GM21717 (cell line): ENCODE data around the gene KRT74.

Experiments
- ATAC-seq: cut with Tn5 transposase; IDR thresholded peaks from one replicate; pipeline ENCODE4 v1.9.1; 2021; ENCODE audit warnings: mild to moderate bottlenecking, moderate library complexity; ENCODE audit not compliant: unreplicated experiment

The KRT74 gene

DNA sequence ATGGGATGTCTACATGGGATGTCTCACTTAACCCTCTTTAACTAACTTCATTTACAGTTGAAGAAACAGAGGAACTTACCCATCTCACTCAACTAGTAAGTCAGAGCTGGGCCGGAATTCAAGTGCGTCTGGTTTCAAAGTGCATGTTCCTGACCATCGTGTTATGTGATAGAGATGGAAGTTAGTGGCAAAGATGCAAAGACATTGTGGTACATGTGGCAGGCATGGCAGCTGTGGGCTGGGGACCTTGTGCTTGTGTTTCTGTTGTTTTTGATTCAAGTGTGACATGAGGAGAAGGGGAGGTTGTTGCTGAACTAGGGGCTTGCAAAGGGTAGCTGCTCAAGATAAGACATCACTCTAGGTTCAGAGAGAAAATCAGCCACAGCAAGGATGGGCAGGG lies 2.3 kb upstream of the KRT74 start:
- ATAC-seq, result no peak

DNA sequence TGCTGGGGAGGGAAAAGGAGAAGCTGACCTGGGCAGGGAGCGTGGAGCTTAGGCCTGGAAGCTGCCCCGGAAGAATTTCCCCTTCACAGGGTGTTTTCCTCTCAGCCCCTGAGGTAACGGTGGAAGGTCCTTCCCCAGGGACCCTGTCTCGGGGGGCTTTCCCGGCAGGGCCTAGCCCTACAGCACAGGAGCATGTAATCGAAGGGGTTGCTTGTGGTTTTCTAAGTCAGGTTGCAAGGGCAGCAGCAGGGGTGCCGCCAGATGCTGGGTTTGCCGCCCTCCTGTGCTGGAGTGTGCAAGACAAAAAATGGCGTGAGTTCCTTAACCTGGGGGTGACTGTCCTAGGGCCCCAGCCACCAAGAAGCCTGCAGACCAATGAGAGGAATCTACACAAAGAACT lies 1.6 kb upstream of the KRT74 start:
- no peak for ATAC-seq

DNA sequence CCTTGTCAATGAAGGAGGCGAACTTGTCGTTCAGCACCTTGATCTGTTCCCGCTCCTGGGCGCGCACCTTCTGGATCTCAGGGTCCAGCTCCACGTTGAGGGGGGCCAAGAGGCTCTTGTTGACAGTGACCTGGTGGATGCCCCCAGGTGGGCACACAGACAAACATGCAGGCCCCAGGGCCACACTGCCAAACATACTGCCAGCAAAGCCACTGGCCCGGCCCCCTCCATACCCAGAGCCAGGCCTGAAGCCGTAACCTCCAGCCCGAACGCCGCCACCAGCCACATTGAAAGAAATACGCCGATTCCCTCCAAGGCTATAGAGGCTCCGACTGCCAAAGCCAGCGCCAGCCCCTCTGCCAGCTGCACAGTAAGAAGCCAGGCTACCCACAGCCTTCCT lies 337 bp downstream of the KRT74 start:
- no peak for ATAC-seq

DNA sequence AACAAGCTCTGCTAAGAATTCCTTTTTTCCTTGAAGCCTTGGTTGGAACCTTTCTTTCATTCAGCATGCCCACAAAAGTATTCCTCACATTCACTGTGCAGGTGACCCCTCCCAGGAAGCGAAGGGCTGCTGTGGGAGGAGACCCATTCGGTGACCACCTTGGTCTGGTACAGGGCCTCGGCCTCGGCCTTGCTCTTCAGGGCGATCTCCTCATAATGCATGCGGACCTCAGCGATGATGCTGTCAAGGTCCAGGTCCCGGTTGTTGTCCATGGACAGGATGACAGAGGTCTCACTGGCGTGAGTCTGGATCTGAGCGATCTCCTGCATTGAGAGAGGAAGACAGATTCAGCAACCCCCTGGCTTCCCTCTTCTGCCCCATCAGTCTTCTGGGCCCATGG lies 3.1 kb downstream of the KRT74 start:
- ATAC-seq, result no peak

DNA sequence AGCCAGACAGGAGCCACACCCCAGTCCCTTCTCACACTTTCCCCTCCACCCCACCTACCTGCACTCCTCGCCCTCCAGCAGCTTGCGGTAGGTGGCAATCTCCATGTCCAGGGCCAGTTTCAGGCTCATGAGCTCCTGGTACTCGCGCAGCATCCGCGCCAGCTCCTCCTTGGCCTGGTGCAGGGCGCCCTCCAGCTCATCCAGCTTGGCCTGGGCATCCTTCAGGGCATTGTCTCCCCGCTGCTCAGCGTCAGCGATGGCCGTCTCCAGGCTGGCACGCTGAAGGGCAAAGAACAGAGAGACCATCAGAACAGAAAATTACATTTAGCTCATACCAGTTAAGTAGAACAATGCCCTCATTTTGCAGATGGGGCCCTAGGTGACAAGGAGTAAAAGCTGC lies 5.5 kb downstream of the KRT74 start:
- ATAC-seq, result no peak

DNA sequence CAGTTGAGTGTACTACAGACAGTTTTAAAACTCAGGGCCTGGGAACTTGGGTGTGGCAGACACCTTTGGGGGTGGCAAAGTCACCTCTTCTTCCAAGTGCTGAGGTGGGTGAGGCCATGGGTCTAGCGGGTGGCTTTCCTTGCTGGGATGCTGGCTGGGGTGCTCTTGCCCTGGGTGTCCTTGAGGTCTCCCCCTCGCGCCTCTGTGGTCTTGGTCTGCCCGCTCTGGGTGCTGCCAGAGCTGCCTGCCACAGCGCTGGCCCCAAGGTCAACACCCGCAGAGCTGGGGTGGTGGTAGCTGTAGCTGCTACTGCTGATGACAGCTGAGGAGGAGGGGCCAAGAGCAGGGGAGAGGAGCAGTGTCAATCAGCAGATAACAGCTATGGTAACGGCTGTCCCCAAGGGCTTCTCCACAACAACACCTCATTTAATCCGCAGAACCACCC lies 6.8 kb downstream of the KRT74 start:
- no peak for ATAC-seq

DNA sequence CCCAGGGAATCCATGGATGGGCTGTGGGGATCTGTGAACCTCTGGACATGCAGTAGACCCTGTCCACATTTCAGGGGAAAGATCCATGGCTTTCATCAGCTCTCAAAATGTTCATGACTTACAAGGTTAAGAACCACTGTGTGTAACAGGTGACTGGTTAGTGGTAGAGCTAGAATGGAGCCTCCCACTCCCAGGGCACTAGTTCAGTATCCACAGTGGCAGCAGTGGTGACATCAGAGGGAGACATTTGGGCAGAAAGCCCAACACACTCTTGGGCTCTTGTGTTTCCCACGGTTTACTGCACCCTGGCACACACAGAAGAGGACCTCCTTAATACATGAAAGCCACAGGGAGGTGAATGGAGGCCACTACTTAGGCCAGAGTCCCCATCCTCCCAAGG lies 9.1 kb downstream of the KRT74 start:
- ATAC-seq, result no peak

DNA sequence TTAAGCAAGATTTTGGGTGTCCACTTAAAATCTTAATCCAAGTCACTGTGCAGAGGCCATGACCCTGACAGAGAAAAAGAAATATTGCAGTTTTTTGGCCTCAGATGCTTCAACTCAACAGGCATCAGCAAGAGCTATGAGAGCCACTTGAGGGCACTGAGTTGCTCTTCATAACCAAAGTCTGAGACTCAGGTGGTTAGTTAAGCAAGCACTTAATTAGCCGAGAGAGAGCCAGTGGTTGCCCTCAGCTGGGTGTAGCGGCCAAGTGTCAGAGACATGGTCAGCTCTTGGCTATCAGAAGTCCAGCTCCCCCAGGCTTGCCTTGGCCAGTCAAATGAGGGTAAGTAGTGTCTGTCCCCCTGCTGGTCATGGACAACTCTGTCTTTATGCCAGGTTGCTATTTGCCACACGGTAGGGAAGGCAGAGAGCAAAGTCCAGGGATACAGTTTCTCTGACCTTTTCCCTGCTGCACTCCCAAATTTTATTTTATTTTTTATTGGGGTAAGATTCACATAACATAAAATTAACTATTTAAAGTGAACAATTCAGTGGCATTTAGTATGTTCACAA lies 11.7 kb downstream of the KRT74 start:
- ATAC-seq, result no peak

DNA sequence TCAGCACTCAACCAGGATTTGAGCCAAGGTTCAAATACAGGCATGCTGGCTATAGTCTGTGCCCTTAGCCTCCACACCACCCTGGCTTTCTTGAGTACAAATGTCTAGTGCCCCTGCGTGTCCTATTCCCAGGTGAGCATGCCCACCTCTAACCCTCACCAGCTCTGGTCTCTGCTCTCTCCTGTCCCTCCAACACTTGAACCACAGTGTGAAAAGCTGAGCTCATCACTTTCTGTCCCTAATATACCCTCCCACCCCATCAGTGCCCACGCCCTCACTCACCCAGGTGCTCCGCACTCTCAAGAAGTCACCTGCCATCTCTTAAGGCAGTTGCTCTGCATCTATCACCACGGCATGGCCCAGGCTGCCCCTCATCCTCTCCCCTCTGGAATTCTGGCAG lies 13.7 kb downstream of the KRT74 start:
- ATAC-seq, result no peak

DNA sequence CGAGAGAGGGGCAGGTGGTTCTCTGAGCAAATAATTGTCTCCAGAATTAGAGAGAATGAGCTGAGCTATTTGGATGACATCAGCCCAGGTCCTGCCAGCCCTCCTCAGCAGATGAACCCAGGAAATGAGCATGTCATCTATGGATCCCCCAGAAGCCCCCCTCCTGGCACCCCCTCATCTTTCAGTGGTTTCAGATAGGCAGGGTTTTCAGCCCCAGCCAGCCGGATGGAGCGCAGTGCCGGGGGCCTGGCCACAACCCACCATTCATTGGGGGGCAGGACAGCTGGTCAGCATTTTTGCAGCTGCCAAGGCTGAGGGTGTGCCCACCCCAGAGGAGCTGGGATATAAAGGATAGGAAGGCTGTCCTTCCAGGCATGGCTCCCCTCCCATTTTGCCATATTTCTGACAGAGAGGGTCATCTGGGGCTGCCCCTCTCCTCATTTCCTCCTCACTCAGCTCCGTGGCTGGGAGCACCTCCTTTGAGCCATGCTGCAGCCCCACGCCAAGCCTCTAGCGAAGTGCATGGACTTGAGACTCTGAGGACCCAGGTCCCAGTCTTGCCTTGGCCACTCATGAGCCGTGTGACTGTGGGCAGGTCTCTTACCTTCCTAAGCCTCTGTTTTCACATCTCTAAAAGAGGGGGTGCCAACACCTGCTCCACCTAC lies 14.7 kb downstream of the KRT74 start:
- no peak for ATAC-seq

DNA sequence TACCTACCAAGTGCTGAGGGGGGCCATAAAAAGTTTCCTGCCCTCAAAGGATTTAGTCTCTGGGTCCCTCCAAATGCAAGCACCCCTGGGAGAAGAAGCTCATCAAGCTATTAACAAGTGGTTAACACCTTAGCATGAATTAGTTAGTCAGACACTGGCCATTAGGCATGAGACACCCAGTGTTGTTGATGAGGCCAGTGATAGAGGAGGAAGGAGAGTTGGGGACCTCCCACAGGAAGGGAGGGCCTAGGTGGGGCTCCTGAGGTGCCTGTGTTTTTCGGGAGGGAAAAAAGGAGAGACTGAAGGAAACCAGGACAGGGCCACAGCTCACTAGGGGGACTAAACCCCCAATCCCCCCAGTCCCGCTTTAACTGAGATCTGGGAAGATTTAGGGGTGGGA lies 16.2 kb downstream of the KRT74 start:
- no peak for ATAC-seq

DNA sequence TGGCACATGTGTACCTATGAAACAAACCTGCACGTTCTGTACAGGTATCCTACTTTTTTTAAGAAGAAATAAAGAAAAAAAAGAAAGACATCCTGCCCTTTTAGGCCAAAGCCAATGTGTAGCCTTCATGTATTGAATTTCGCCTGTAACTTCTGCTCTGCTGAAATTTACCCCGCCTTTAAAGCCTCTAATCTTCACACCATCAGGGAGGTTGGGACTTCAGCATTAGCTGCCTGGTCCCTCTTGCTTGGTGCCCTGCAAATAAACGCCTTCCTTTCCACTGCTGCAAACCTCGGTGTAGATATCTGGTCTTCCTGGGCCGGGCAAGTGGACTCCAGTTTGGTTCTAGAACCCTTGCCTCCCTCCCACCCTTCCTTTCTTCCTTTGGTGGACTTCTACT lies 18.1 kb downstream of the KRT74 start:
- no peak for ATAC-seq

DNA sequence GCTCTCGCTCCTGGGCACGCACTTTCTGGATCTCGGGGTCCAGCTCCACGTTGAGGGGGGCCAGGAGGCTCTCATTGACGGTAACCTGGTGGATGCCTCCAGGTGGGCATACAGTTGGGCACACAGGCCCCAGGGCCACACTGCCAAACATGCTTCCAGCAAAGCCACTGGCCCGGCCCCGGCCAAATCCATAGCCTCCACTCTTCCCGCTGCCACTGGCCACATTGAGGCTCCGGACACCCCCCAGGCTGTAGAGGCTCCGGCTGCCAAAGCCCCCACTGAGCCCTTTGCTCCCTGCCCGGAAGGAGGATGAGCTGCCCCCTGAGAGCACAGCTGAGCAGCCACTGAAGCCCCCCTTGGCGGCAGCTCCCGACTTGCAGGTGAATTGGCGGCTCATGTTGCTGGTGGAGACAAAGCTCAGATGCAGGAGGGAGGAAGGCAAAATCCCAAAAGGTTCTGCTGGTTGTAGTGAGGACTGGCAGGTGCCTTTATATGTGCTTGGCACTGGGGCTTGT lies 20.9 kb downstream of the KRT74 start, which contains the start of gene KRT71:
Gene KRT71 (minus strand): TSS at position 465 of the 515 bp plus-strand sequence. CDS start 68 bp downstream, at position 397.
- ATAC-seq, result no peak

DNA sequence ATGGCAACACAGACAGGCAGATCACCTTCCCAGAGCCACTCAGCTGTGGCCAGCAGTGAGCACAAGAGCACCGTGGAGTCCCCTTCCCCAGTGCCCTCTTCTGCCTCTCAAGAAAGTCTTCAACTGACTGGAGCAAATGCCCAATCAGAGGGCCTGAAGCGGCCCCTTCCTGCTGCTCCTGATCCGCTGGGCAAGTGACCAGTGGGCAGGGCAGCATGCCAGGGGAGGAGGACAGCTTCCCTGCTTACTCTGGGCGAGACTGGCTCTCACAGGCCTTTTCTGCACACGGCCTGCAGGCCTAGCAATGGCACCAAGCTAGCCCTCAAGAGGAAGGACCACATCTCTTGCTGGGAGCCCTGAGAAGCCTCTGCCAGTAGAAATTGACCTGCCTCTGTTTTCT lies 21.6 kb downstream of the KRT74 start:
- no peak for ATAC-seq

DNA sequence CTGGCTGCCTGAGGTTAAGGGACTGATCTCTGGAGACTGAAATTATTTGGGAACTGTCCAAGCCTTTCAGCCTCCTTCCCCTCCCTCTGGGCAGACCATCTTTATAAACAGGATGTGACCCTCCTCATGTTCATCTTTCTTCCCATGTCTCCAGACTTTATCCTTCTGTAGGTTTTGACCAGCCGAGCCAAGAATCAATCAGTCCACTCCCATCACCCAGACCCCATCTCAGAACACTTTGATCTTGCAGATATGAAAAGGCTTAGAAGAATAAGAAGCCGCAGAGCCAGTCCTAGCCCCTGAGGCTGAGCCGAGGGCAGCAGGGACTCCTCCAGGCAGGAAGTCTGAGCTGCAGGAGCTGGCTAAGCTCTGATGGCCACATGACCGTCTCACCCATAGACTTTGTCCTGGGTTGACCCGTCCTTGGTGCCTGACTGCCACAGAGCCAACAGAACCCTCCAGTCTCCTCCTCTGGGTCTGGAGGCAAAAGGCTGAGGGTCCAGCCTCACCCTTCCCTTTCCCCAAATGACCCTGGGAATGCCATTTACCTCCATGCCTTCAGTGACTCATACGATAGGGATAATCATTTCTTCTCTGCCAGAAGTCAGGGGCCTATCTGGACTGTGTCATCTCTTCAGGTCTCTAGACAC lies 22.3 kb downstream of the KRT74 start:
- ATAC-seq, result no peak

DNA sequence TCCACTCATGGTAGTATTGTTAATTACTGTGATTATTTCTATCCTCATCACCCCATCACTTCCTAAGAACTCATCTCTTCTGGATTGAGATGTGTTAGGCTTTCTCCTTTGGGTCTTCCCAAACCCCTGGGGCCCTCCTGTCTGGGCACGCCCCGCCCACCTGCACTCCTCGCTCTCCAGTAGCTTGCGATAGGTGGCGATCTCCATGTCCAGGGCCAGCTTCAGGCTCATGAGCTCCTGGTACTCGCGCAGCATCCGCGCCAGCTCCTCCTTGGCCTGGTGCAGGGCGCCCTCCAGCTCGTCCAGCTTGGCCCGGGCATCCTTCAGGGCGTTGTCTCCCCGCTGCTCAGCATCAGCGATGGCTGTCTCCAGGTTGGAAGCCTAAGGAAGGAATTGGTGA lies 27.5 kb downstream of the KRT74 start:
- ATAC-seq, result no peak

DNA sequence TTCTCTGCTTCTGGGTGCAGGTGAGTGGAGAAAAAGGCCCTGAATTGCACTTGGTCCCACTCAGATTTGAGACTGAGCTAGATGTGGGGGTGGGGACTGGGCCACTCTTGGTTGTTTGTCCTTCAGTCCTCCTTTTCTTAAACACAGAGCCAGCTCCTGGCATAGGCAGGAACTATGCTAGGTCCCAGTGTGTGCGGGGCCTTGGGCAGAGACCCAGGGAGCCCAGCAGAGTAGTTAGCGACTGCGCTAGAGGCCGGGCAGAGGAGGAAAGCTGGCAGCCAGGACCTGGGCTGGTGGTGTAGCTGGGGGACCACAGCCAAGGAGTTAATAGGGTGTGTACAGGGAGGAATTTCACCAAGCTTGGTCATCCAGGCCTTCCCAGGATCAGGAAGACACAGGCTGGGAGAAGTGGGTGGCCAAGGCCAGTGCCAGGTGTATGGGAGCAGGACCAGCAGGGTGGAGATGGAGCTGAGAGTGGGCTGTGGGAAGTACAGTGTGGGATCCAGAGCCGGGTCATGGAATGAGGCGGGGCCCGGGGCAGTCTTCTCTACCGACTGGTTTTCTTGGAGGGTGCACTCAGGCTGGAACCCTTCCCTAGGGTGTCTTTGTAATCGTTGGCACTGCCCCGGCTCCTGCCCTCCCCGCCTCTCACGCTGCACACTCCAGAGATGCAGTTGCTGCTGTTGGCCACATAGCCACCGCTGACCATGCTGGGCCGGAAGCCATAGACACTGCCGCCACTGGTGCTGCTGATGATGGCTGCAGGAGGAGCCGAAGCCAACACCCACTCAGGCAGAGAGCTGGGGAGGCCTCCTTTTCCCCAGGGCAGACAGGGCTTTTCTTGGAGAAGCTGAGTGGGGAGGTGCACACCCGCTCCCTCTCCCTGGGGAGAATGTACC lies 29.4 kb downstream of the KRT74 start:
- ATAC-seq, result no peak

DNA sequence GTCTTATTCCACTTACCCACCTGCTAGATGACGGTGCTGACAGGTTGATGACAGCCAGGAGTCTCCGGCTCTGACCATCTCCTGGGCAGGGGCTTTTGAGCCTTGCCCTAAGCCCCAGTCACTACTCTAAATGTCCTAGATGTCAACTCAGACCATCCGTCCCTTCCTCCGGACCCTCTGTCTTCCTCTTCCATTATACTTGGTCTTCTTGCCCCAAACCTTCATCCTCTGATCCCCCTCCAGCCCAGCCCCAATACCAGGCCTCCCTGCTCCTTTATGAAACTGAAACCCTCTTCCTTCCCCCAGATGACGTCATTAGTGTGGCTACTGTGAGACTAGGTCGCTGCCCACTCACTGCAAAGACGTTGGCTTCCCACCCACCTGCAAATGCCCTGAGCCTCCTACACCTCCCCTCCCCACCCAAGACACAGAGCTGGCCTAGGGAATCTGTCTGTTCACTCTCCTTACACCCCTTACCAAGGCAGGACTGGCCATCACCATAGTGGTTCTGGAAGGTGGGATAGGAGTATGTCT lies 30.8 kb downstream of the KRT74 start:
- ATAC-seq, result no peak

DNA sequence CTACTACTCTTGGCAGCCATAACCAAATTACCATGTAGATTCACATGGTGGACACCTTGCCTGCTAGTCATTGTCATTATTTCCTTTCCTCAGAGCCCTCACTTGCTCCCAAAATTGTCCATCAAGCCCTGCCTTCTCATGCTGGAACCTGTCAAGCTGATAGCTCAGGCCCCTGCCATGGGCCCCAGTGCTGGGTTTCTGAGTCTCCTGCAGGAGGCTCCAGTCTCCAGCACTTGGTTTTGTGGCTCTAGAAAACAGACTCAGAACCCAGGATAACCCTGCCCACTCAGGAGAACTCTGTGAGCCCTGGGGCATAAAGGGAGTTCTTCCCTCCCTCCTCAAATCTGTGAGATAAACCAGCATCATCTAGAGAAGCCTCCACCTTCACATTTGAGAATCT lies 31.5 kb downstream of the KRT74 start:
- ATAC-seq, result no peak

DNA sequence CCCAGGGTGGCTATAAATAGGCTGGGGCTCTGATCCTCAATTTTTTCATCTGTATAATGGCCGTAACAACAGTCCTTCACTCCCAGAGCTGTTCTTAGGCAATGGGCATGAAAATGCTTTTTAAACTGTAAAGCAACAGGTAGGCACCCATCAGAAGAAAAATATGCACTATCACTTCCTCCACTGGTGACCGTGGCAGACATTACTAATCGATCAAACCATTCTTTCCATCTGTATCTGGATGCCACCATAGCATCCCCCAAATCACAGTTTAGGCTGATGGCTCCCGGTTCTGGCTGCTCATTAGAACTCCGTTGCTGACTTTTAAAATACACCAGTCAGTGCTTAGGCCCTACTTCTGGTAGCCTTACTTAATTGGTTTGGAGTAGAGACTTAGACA lies 31.9 kb downstream of the KRT74 start:
- ATAC-seq, result no peak

DNA sequence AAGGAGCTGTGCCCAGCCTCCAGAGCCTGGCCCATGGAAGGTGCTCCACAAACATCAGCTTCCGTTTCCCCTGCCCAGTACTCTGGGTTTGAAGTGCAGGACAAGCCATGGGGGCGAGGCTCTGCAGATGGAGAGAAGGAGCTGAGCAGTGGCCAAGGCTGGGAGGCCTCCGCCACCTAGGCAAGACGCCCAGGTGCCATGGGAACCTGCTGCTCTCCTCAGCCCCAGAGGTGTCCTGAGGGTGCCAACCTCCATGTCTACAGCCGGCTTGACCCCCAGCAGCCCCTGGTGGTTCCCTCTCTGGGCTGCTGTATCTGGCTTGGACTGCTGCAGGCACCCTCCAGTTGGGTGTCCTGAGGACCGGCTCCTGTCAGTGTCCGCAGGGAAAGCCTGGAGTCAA lies 33.1 kb downstream of the KRT74 start:
- no peak for ATAC-seq
